ENCODE data around the gene RWDD3.

The RWDD3 gene

DNA sequence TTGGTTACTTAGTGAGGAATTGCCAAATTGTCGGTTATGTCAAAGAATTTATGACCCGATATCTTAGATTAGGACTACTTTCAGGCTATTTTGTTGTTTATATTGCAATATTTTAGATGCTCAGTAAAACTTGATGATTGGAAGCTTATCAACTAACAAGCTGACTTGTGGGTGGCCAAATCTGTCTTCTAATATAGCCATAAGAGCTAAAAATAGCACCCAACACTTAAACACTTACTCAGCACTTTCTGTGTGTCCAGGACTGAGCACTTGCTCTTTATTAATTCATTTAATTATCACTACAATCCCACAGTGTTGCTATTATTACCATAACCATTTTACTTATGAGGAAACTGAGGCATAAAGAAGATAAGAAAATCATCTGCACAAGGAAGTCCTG, 50.4 kb downstream of the RWDD3 start:
- Histone ChIP-seq H3K27me3 (ENCODE audit: low read length) (no peaks in the 10 kb centered on the region), H3K4me3 (ENCODE audit: insufficient read depth, low read length, poor library complexity, severe bottlenecking) (no peak overlapping the region), H2AFZ (ENCODE audit: low read depth, low read length, severe bottlenecking) (no peak overlapping the region), H3K36me3 (ENCODE audit: low read length) (no peaks in the 10 kb centered on the region), H3F3A (ENCODE audit: insufficient read depth) (no peaks in the 10 kb centered on the region), H3K9me3 (ENCODE audit: insufficient read depth, low read length) (no peaks in the 10 kb centered on the region), H4K20me1 (ENCODE audit: low read depth, low read length) (no peaks in the 10 kb centered on the region), H3K27ac (ENCODE audit: low read depth, low read length) (no peak overlapping the region), H3K79me2 (ENCODE audit: insufficient read depth, low read length) (no peaks in the 10 kb centered on the region), H3K4me2 (ENCODE audit: low read depth, low read length, poor library complexity, severe bottlenecking) (no peak overlapping the region), H3K9ac (ENCODE audit: low read length) (no peak overlapping the region), H3K9me2 (replicated peaks; ENCODE audit: insufficient read depth, low read length) (no peaks in the 10 kb centered on the region)
- TF ChIP-seq, protein P1, sequence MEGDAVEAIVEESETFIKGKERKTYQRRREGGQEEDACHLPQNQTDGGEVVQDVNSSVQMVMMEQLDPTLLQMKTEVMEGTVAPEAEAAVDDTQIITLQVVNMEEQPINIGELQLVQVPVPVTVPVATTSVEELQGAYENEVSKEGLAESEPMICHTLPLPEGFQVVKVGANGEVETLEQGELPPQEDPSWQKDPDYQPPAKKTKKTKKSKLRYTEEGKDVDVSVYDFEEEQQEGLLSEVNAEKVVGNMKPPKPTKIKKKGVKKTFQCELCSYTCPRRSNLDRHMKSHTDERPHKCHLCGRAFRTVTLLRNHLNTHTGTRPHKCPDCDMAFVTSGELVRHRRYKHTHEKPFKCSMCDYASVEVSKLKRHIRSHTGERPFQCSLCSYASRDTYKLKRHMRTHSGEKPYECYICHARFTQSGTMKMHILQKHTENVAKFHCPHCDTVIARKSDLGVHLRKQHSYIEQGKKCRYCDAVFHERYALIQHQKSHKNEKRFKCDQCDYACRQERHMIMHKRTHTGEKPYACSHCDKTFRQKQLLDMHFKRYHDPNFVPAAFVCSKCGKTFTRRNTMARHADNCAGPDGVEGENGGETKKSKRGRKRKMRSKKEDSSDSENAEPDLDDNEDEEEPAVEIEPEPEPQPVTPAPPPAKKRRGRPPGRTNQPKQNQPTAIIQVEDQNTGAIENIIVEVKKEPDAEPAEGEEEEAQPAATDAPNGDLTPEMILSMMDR (IDR thresholded peaks at IDR 0.05; ENCODE audit: insufficient read depth, low read length, poor library complexity, severe bottlenecking), result no peak
- TF ChIP-seq EZH2phosphoT487 (conservative IDR thresholded peaks at IDR 0.05; ENCODE audit: low read length), result no peak

- no peak overlapping the region for H3K4me2 ChIP-seq (ENCODE audit: low read depth, low read length, poor library complexity, severe bottlenecking)
- H3K4me3 ChIP-seq (ENCODE audit: insufficient read depth, low read length, poor library complexity, severe bottlenecking), result no peak overlapping the region
- H3F3A ChIP-seq (ENCODE audit: insufficient read depth), result no peaks in the 10 kb centered on the region
- no peaks in the 10 kb centered on the region for H3K9me3 ChIP-seq (ENCODE audit: insufficient read depth, low read length)
- H4K20me1 ChIP-seq (ENCODE audit: low read depth, low read length), result no peaks in the 10 kb centered on the region
- no peaks in the 10 kb centered on the region for H3K27me3 ChIP-seq (ENCODE audit: low read length)
- H3K27ac ChIP-seq (ENCODE audit: low read depth, low read length), result no peak overlapping the region
- no peaks in the 10 kb centered on the region for H3K9me2 ChIP-seq (replicated peaks; ENCODE audit: insufficient read depth, low read length)
- H3K9ac ChIP-seq (ENCODE audit: low read length), result no peak overlapping the region
- no peak overlapping the region for H2AFZ ChIP-seq (ENCODE audit: low read depth, low read length, severe bottlenecking)
- no peaks in the 10 kb centered on the region for H3K79me2 ChIP-seq (ENCODE audit: insufficient read depth, low read length)
- no peak for TF ChIP-seq EZH2phosphoT487 (conservative IDR thresholded peaks at IDR 0.05; ENCODE audit: low read length)
- TF ChIP-seq, protein P1 (IDR thresholded peaks at IDR 0.05; ENCODE audit: insufficient read depth, low read length, poor library complexity, severe bottlenecking), result no peak
- no peaks in the 10 kb centered on the region for H3K36me3 ChIP-seq (ENCODE audit: low read length)
These were observed 52.5 kb downstream of the RWDD3 start for GRCh38 chr1:95286479-95286878.

DNA sequence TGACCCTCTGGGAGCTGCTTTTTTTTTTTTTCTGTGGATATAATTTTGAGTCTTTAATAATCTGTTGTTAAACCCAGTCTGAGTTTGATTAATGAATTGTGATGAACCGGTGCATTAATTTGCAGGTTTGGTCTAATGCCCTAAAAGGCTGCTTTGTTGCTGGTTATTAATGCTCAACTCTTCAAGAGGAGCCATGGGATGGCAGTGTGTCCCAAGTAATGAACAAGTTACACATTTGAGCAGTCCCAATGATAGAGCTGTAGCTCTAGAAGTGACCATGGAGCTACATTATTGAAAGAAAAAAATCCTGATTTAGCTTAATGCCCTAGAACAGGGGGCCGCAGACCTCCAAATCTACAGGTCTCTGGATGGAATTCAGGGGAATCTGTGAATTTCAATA, 53.1 kb downstream of the RWDD3 start:
- H3K9me2 ChIP-seq (replicated peaks; ENCODE audit: insufficient read depth, low read length), result no peaks in the 10 kb centered on the region

More for the DNA sequence above, 53.1 kb downstream of the RWDD3 start:
- no peak overlapping the region for H3K4me3 ChIP-seq (ENCODE audit: insufficient read depth, low read length, poor library complexity, severe bottlenecking)
- no peaks in the 10 kb centered on the region for H3K79me2 ChIP-seq (ENCODE audit: insufficient read depth, low read length)
- no peak overlapping the region for H3K27ac ChIP-seq (ENCODE audit: low read depth, low read length)
- TF ChIP-seq, protein P1 (IDR thresholded peaks at IDR 0.05; ENCODE audit: insufficient read depth, low read length, poor library complexity, severe bottlenecking), result no peak
- TF ChIP-seq EZH2phosphoT487 (conservative IDR thresholded peaks at IDR 0.05; ENCODE audit: low read length), result no peak
- no peak overlapping the region for H3K9ac ChIP-seq (ENCODE audit: low read length)
- no peaks in the 10 kb centered on the region for H3K27me3 ChIP-seq (ENCODE audit: low read length)
- H3K9me3 ChIP-seq (ENCODE audit: insufficient read depth, low read length), result no peaks in the 10 kb centered on the region
- no peak overlapping the region for H3K4me2 ChIP-seq (ENCODE audit: low read depth, low read length, poor library complexity, severe bottlenecking)
- H3F3A ChIP-seq (ENCODE audit: insufficient read depth), result no peaks in the 10 kb centered on the region
- H3K36me3 ChIP-seq (ENCODE audit: low read length), result no peaks in the 10 kb centered on the region
- H4K20me1 ChIP-seq (ENCODE audit: low read depth, low read length), result no peaks in the 10 kb centered on the region
- no peak overlapping the region for H2AFZ ChIP-seq (ENCODE audit: low read depth, low read length, severe bottlenecking)

All from SU-DHL-6 (cell line).